GM23338 (cell line): ENCODE measurements around the gene FAT1. TPM values are rescaled to one million over a fixed set of nuclear protein-coding genes. Genes with fewer than 3 reads are reported as not detected.
A peak's percentile ranks its signal among the peaks of the same experiment; 100 is the strongest.

Source experiments
- ATAC-seq: fragments of 200-7000 bp; cut with Tn5 transposase; 3 replicates; pipeline ENCODE4 v1.9.1; 2020
- DNase-seq: peaks from one replicate; pipeline ENCODE4 v3.0.0-alpha.2; 2015; ENCODE audit warnings: low spot score
- H2AFZ ChIP-seq: fragments of 200-600 bp; sonication (generic); 2 replicates; pipeline ENCODE4 v1.8.0; 2016; ENCODE audit warnings: antibody characterized with exemption, mild to moderate bottlenecking, moderate library complexity
- H3F3A ChIP-seq: fragments of 200-600 bp; sonication (generic); replicated peaks from 2 replicates; pipeline ENCODE4 v1.8.0; 2017; ENCODE audit warnings: antibody characterized with exemption, mixed run types, low read depth
- H3K27ac ChIP-seq: fragments of 200-600 bp; sonication (generic); 2 replicates; pipeline ENCODE4 v1.6.1; 2016; ENCODE audit warnings: low read depth
- H3K27me3 ChIP-seq: fragments of 200-600 bp; sonication (generic); 2 replicates; pipeline ENCODE4 v1.8.0; 2016; ENCODE audit warnings: mild to moderate bottlenecking, mixed run types, moderate library complexity; ENCODE audit not compliant: insufficient read depth
- H3K36me3 ChIP-seq: fragments of 200-600 bp; sonication (generic); 2 replicates; pipeline ENCODE4 v1.8.0; 2016; ENCODE audit warnings: mild to moderate bottlenecking; ENCODE audit not compliant: insufficient read depth
- H3K4me1 ChIP-seq: fragments of 200-600 bp; sonication (generic); 2 replicates; pipeline ENCODE4 v1.8.0; 2016; ENCODE audit warnings: mild to moderate bottlenecking, moderate library complexity; ENCODE audit not compliant: insufficient read depth
- H3K4me2 ChIP-seq: fragments of 200-600 bp; sonication (generic); 2 replicates; pipeline ENCODE4 v1.7.1; 2017; ENCODE audit warnings: mixed run types
- H3K4me3 ChIP-seq: fragments of 200-600 bp; sonication (generic); 2 replicates; pipeline ENCODE4 v1.6.1; 2016; ENCODE audit warnings: mixed run types
- H3K79me2 ChIP-seq: fragments of 200-600 bp; sonication (generic); replicated peaks from 2 replicates; pipeline ENCODE4 v1.8.0; 2017; ENCODE audit warnings: mild to moderate bottlenecking; ENCODE audit not compliant: insufficient read depth
- H3K9me2 ChIP-seq: fragments of 200-600 bp; sonication (generic); 2 replicates; pipeline ENCODE4 v1.8.0; 2017; ENCODE audit not compliant: insufficient read depth
- H4K20me1 ChIP-seq: fragments of 200-600 bp; sonication (generic); replicated peaks from 2 replicates; pipeline ENCODE4 v1.8.0; 2017; ENCODE audit warnings: mild to moderate bottlenecking; ENCODE audit not compliant: insufficient read depth
- H3K27ac Mint-ChIP-seq: 2 replicates; pipeline ENCODE4 v1.8.0; 2020; ENCODE audit warnings: inconsistent platforms, mild to moderate bottlenecking, moderate library complexity, mixed read lengths
- H3K27me3 Mint-ChIP-seq: 3 replicates; pipeline ENCODE4 v1.8.0; 2022; ENCODE audit warnings: low read depth, mild to moderate bottlenecking, moderate library complexity, mixed read lengths, inconsistent platforms; ENCODE audit not compliant: insufficient read depth, poor library complexity
- H3K36me3 Mint-ChIP-seq: 3 replicates; pipeline ENCODE4 v1.8.0; 2021; ENCODE audit warnings: low read depth, mild to moderate bottlenecking, inconsistent platforms, moderate library complexity, mixed read lengths
- H3K4me1 Mint-ChIP-seq: 3 replicates; pipeline ENCODE4 v1.8.0; 2020; ENCODE audit warnings: mild to moderate bottlenecking, inconsistent platforms, mixed read lengths
- H3K4me3 Mint-ChIP-seq: 3 replicates; pipeline ENCODE4 v1.8.0; 2021; ENCODE audit warnings: moderate library complexity, mild to moderate bottlenecking, inconsistent platforms, mixed read lengths
- H3K9me3 Mint-ChIP-seq: 3 replicates; pipeline ENCODE4 v1.8.0; 2020; ENCODE audit warnings: moderate library complexity, mild to moderate bottlenecking, inconsistent platforms, mixed read lengths
- CREB1 ChIP-seq: fragments of 250-450 bp; sonication (Bioruptor Pico); IDR thresholded peaks from 2 replicates; pipeline ENCODE4 v1.5.0; 2020; ENCODE audit warnings: low read depth, mild to moderate bottlenecking, moderate library complexity
- CTCF ChIP-seq, 2 experiments: fragments of 200-600 bp in 1 of 2; sonication (generic) in 1 of 2; conservative IDR thresholded peaks; 2 replicates each; pipeline versions ENCODE4 v1.5.1 to v1.6.1; 2016 to 2017; ENCODE audit warnings: antibody characterized with exemption in 2 of 2, low read depth in 2 of 2, mild to moderate bottlenecking in 2 of 2, moderate library complexity in 1 of 2
- ETS1 ChIP-seq: IDR thresholded peaks from 2 replicates; pipeline ENCODE4 v1.6.1; 2016; ENCODE audit warnings: antibody characterized with exemption
- EZH2 ChIP-seq: fragments of 200-600 bp; sonication (generic); IDR thresholded peaks from one replicate; pipeline ENCODE4 v1.8.0; 2017; ENCODE audit warnings: antibody characterized with exemption, mild to moderate bottlenecking, low read depth; ENCODE audit not compliant: unreplicated experiment
- EZH2phosphoT487 ChIP-seq: fragments of 200-600 bp; sonication (generic); IDR thresholded peaks from one replicate; pipeline ENCODE4 v1.8.1; 2018; ENCODE audit warnings: antibody characterized with exemption; ENCODE audit not compliant: unreplicated experiment
- JUNB ChIP-seq: IDR thresholded peaks from one replicate; pipeline ENCODE4 v1.6.1; 2016; ENCODE audit warnings: antibody characterized with exemption; ENCODE audit not compliant: unreplicated experiment
- NANOG ChIP-seq: IDR thresholded peaks from 2 replicates; pipeline ENCODE4 v1.6.1; 2016; ENCODE audit warnings: antibody characterized with exemption, borderline replicate concordance
- POLR2AphosphoS5 ChIP-seq: IDR thresholded peaks from 2 replicates; pipeline ENCODE4 v1.6.1; 2016; ENCODE audit warnings: antibody characterized with exemption, low read depth
- REST ChIP-seq: IDR thresholded peaks from one replicate; pipeline ENCODE4 v1.6.1; 2018; ENCODE audit warnings: antibody characterized with exemption; ENCODE audit not compliant: unreplicated experiment
- STAT1 ChIP-seq: IDR thresholded peaks from one replicate; pipeline ENCODE4 v1.6.1; 2016; ENCODE audit warnings: antibody characterized with exemption; ENCODE audit not compliant: unreplicated experiment
- ZNF114 ChIP-seq: fragments of 250-450 bp; sonication (Bioruptor Pico); IDR thresholded peaks from 2 replicates; pipeline ENCODE4 v1.5.0; 2020; ENCODE audit warnings: mild to moderate bottlenecking, moderate library complexity
- ZNF331 ChIP-seq: fragments of 250-450 bp; sonication (Bioruptor Pico); IDR thresholded peaks from 2 replicates; pipeline ENCODE4 v1.5.0; 2020; ENCODE audit warnings: low read depth, mild to moderate bottlenecking, moderate library complexity
- polyA plus RNA-seq: library from polyadenylated mRNA; unstranded; fragments of >200 nt; fragmentation: Nextera tagmentation; extraction: Ambion mirVana; gene quantifications from 2 replicates; pipeline ENCODE4 v1.2.1, GENCODE V29; 2016
- total RNA-seq: library from RNA; depleted of rRNA; stranded (reverse); fragments of >200 nt; shearing (Covaris generic); gene quantifications from 2 replicates; pipeline ENCODE4 v1.2.3, GENCODE V29; 2014

The FAT1 gene
- total and polyA plus RNA-seq, 2 experiments from 2014 or later, result 37.6 to 137 TPM

- TF ChIP-seq ETS1 (no peak), EZH2 (no peak), CREB1 (no peak), EZH2phosphoT487 (no peak), POLR2AphosphoS5 (no peak), CTCF (conservative IDR thresholded peaks at IDR 0.05; ENCODE audit: low read depth in 2 of 2) (no peak), ZNF114 (CRISPR knock-in tag) (no peak)
These were observed 6.1 kb downstream of the FAT1 start (continued) for GRCh38 chr4:186717556-186717955.

GRCh38 chr4:186715077-186715476 lies 8.6 kb downstream of the FAT1 start:
- DNase-seq (no peak), ATAC-seq (no peak)
- H3K4me1 ChIP-seq, result peaks cover 32% of the 10 kb centered on the region
- no peak overlapping the region for H3K4me3 ChIP-seq
- H3K27ac ChIP-seq, result no peak overlapping the region
- 0 out of 2 replicates have a peak overlapping the region, but pooled peaks have one; percentile 30 for H3K4me2 ChIP-seq
- H3K27ac Mint-ChIP-seq, result no peak overlapping the region
- peaks cover 15% of the 10 kb centered on the region for H4K20me1 ChIP-seq
- peaks cover 15% of the 10 kb centered on the region for H3K36me3 Mint-ChIP-seq
- H3K27me3 ChIP-seq, result no peaks in the 10 kb centered on the region
- H3K4me1 Mint-ChIP-seq, result peaks cover 45% of the 10 kb centered on the region
- H3K27me3 Mint-ChIP-seq, result peaks cover 6% of the 10 kb centered on the region
- no peak overlapping the region for H2AFZ ChIP-seq
- H3K9me3 Mint-ChIP-seq, result peaks cover 7% of the 10 kb centered on the region; the same call in 2 of the 3 replicates
- no peak overlapping the region for H3K4me3 Mint-ChIP-seq
- no peaks in the 10 kb centered on the region for H3K36me3 ChIP-seq
- H3K9me2 ChIP-seq, result no peaks in the 10 kb centered on the region
- H3F3A ChIP-seq, result no peaks in the 10 kb centered on the region
- peaks cover 98% of the 10 kb centered on the region for H3K79me2 ChIP-seq
- no peak for TF ChIP-seq CTCF (conservative IDR thresholded peaks at IDR 0.05; ENCODE audit: low read depth in 2 of 2)
- no peak for TF ChIP-seq EZH2
- TF ChIP-seq ZNF331 (CRISPR knock-in tag), result no peak
- TF ChIP-seq ZNF114 (CRISPR knock-in tag), result no peak
- TF ChIP-seq JUNB, result no peak
- TF ChIP-seq STAT1, result no peak
- TF ChIP-seq EZH2phosphoT487, result no peak
- TF ChIP-seq REST, result no peak
- no peak for TF ChIP-seq NANOG
- no peak for TF ChIP-seq CREB1
- TF ChIP-seq POLR2AphosphoS5, result no peak
- TF ChIP-seq ETS1, result no peak
